ENCODE data around the gene ISG20. TPM values are rescaled to one million over a fixed set of nuclear protein-coding genes. Genes with fewer than 3 reads are reported as not detected.

ISG20 gene
- total and polyA plus RNA-seq, 2 of the 8 experiments (the other 6 are each of a cell fraction or from before 2014, with no cell fraction given), result 2.9 to 5.2 TPM

DNA sequence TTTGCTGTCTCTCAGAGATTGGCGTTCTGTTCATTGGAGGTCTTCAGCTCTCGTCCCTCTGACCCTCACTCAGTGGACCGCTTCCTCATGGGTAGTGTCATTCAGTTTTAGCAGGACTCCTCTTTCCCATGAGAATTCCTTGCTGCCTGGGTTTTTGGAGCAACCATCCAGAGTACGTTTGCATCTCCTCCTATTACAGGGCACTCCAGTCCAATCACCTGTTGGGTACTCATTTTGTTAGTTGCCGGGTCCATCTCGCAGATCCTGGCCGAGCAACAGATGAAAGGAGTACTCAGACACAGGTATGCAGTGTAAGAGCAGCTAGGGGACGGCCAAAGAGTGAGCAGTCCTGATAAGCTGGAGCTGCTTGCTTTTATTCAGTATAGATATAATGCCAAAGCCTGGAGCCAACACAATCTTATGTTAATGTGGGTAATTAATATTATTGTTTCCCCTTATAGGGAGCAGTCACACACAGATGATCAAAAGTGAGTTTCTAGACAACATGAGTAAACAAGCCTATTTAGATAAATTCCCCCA is 49.6 kb downstream of the ISG20 start (continued):
- TF ChIP-seq CHD2 (IDR thresholded peaks at IDR 0.05; ENCODE audit: low read length) (no peak), FOSL1 (IDR thresholded peaks at IDR 0.05; ENCODE audit: insufficient read depth, low read depth, low read length) (no peak), BCL11A (IDR thresholded peaks at IDR 0.05; ENCODE audit: low read depth in 2 of 2, low read length in 2 of 2) (no peak)
